GM19324 (cell line): ENCODE results near the gene CDCA7.
"Not testable (repeated sequence)": the region's sequence is repeated elsewhere in the genome, so short reads cannot be mapped to it uniquely, and the experiment has no call there.

Source experiments
- ATAC-seq: cut with Tn5 transposase; IDR thresholded peaks from one replicate; pipeline ENCODE4 v1.9.1; 2021; ENCODE audit warnings: mild to moderate bottlenecking, moderate library complexity; ENCODE audit not compliant: unreplicated experiment, low FRiP score

CDCA7 gene

DNA sequence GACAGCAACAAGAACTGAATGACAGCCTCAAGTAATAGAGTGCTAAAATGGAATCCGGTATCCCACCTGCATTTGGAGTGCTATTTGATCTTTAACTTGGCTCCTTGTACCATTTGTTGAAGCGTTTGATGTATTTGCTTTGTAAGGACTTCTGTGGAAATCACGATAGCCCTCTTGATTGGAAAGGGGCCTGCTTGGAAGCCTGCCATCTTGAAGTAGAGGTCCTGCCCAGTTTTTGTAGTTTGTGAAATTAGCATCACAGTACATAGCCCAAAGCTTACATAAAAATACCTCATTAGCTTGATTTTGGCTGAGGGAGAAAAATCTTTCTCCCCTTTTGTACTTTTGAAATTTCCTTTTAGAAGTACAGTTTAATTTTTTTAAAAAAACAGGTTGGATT, 2.7 kb downstream of the CDCA7 start:
- ATAC-seq, result no peak

DNA sequence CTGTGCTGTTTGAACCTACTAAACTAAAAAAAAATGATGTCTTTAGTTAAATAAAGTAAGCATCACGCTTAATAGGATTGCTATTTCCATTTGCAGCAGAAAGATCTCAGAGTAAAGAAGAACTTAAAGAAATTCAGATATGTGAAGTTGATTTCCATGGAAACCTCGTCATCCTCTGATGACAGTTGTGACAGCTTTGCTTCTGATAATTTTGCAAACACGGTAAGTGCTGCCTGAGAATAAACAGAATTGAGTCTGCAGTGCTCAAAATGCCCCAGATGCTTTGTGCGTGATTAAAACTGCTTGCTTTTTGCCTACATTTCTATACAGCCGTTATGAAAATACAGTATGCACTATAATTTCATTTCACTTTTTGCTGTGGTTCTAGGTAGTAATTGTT, 3.9 kb downstream of the CDCA7 start:
- ATAC-seq, result no peak

DNA sequence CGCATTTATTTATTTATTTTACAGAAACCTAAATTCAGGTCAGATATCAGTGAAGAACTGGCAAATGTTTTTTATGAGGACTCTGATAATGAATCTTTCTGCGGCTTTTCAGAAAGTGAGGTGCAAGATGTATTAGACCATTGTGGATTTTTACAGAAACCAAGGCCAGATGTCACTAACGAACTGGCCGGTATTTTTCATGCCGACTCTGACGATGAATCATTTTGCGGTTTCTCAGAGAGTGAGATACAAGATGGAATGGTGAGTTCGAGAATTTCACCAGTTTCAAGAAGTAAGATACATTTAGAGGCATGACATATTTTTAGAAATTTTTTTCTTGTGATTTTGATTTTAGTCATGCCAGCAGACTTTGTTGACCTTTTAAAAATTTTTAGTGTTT, 4.6 kb downstream of the CDCA7 start:
- no peak for ATAC-seq

DNA sequence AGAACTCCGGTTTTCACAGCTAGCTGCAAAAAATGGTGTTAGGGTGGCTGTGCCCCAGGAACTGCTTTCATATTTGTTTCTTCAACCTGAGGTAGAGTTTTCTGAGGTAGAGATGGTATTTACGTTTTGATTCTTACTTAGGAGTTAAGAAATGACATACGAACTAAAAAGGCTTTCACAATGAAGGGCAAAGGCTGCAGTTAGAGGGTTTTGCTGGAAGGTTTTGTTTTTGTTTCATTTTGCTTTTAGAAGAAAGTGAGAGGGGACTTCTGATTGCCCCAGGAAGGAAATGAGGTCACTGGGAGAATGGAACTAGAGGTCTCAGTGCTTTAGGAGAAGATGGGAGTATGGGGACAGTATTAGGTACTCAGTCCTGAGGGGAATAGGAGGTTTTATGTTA, 15.5 kb downstream of the CDCA7 start:
- ATAC-seq, result no peak

DNA sequence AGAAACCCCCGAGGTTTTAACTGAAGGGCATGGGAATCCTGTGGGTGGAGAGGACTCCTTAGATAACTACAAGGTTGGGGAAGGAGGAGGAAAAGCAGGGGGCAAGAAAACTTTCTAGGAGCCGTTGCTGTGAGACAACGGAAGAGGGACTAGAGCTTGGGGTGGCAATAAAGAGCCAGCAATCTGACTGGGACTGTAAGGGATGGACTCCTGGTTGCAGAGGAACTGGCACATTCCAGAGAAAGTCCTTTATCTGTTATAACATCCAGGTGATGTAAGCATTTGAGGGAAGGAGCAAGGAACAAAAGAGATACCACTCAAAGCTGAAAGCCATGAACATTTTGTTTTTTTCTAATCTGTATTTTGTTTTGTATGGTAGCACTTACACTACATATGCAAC, 16.4 kb downstream of the CDCA7 start:
- ATAC-seq, result no peak

DNA sequence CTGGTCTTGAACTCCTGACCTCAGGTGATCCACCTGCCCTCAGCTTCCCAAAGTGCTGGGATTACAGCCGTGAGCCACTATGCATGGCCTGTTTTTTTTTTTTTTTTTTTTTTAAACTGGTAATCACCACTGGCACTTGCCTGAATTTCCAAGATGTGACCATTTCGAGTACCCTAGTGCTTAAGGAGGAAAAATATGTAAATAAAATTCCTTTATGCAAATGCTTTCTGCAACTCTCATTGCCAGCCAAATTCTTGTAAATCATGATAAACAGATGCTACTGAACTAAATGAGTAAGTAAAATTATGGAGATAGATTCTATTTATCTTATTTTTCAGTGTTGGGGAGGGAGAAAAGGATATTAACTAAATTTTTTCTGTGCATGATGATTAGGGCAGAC, 18.6 kb downstream of the CDCA7 start:
- no peak for ATAC-seq

DNA sequence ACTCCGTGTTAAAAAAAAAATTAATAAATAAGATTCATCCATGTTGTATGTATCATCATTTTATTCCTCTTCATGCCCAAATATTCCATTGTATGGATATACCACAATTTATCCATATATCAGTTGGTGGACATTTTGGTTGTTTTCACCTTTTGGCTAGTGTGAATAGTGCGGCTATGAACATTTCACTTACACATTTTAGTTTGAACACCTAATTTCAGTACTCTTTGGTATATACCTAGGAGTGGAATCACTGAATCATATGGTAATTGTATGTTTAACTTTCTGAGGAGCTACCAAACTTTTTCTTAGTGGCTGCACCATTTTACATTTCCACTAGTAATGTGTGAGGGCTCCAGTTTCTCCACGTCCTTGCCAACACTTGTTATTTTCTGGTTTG, 20.0 kb downstream of the CDCA7 start:
- no peak for ATAC-seq

DNA sequence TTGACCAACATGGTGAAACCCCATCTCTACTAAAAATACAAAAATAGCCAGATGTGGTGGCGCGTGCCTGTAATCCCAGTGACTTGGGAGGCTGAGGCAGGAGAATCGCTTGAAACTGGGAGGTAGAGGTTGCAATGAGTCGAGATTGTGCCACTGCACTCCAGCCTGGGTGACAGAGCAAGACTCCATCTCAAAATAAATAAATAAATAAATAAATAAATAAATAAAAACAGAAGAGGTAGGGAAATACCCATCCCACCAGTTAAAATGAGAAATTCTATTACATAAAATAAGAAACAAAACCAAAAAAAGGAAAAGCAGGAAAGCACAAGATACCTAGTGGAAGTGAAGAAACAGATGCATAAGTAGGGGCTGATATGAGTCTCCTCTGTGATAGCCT, 30.9 kb downstream of the CDCA7 start:
- ATAC-seq, result not testable (repeated sequence)

DNA sequence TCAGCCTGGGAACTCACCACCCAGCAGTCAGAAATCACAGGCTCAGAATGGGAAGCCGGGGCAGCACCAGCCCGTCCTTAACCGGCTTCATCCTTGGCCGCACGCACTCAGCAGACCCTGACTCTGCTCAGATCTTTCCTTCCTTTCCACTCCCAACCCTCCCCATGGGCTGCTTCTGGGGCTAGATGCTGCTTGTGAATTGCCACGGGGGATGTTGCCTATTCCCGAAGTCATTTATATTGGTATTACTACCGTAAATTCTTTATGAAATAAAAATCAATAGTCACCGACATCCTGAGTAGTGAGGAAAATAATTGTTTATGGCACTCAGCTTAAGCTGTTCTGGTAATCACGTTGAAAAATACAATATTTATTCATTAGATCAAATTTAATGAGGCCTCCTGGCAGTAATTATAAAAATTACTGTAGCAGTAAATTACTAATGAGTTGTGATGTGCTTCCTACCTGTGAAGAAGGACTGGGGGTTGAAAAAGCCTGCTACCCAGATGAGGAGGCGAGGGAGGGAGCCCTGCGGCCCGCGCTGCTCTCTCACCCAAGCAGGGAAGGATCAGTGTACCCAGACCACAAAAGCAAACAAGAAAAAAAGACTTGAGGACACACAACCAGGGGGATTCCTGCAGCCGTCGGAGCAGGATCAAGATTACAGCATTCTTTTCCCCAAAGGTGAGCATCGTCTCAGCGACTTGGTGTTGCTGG, 31.5 kb downstream of the CDCA7 start:
- no peak for ATAC-seq

DNA sequence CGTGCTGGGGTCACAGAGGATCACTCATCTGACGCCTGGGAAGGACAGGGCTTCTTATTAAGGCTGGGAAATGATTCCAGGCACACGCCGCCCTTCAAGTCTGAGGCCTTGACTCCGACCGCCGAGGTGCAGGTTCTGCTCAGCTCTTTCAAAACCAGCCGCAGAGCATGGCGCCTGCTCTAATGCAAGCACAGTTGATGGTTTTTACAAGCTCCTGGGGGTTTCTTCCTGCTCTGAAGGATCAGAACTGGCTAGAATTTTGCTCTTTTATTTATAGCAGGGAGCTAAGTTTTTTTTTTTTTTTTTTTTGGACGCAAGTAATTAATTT, 32.0 kb downstream of the CDCA7 start:
- ATAC-seq, result no peak

DNA sequence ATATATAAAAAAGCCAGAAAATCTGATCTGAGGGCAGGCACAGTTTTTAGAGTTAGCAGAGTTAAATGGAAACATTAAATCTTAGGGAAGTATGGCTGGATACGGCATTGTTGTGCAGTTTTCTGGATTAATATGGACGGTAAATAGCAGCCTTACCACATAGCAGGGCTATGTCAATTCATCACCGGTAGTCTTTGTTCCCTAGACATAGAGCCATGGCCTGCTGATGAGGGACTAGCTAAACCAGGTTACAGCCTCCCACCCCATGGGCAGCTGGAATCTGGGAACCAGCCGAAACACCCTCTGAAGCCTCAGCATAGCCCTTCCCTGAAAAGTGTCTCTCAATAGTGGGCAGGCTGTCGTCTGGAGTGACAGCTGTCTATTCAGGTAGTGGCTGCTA, 32.4 kb downstream of the CDCA7 start:
- ATAC-seq, result no peak

DNA sequence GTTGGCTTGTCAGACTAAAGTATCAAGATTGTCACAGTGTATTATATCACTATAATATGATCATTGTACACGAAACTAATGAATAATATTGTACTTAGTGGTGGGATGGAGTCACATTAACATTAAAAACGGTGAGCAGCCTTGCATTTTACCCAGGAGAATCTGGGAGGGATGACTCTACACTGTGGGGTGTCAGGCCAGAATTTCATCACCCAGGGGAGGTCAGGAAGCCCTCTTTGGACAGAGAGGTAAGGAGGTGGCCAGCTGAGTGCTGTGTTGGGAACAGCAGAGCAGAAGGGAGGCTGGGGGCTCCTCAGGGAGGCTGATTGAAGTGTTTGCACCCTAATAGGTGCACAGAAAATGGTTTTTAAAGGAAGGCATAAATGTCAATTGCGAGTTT, 33.0 kb downstream of the CDCA7 start:
- ATAC-seq, result no peak

DNA sequence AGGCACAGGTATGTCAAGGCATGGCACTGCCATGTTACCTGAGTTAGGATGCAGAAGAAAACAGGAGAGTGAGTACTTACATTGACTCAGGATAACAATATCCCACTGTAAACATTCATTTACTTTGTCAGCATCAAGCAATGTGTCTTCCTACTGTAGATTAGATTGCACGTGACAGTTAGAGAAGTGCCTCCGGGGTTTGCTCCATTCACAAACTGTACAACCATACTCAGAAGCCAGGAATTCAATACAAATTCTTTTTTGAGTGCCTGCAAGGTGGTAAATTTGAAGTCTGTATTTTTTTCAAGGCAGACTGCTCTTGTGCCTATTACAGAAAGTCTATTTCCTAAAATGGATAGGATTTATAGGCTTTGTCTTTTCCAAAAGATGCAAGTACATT, 34.1 kb downstream of the CDCA7 start:
- no peak for ATAC-seq

DNA sequence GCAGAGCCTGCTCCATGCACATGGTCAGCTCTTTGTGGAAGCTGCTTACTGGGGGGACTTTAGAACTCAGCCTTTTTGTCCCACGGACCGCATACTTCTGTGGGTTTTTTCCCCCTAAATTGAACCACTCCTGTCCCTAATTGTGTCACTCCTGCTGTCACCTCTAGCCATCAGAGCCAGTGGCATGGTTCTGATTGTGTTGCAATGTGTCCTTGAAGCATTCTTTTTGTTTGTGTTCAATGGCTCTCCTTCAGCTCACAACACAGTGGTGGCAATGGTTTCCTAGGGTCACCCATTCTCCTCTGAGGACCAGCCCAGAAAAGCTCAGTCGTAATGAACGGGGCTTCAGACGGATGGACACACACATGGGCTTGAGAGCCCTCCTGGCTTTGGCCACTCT, 35.4 kb downstream of the CDCA7 start:
- ATAC-seq, result no peak

DNA sequence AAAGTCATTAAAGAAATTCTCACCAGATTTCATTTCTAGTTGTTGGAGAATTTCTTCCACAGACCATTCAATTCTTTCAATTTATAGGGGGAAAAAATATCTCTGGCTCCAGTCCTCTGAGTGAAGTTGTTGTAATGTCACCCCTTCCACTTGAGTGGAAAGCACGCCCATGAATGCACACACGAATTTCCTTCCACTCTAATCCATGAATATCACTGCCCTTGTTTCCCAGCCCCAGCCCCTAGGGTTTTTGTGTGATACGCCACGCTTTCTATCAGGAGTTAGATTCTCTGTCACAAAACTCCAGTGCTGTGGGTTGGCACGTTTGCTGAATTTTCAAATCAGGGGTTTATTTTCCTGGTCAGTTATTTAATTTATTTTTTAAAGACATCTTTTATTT, 38.1 kb downstream of the CDCA7 start:
- ATAC-seq, result no peak

DNA sequence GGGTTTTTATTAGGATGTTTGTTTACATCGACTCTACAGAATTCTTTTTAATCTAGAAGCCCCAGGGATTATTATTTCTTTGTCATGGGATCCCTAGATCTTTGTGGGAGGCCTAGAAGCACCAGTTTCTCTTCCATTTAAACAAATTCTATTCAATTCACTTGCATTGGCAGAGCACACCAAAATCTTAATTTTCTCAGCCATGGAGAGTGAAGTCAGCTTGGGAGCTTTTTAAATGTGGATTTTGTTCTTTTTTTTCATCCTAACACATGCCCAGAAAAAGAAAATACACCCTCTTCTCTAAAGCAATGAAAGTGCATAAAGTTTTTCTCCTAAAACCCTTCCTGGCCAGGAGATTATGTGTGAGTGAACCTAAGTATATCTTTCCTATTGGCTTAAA, 38.5 kb downstream of the CDCA7 start:
- ATAC-seq, result no peak

DNA sequence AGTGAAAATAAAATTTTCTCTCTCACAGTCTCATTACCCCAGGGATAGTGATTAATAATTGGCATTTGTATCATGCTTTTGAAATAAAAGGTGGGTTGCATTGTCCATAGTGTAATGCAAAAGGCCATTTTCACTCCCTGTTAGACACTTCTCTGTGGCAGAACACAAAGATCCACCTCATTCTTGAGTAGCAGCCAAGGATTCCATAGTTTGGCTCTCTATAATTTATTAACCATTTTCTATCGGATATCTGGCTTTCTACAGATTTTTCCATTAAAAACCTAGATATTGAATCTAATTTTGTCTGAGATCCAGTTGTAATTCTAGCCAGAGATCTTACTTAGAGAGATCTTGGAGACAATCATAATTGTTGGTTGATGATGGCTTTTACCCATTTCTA, 39.0 kb downstream of the CDCA7 start:
- no peak for ATAC-seq

DNA sequence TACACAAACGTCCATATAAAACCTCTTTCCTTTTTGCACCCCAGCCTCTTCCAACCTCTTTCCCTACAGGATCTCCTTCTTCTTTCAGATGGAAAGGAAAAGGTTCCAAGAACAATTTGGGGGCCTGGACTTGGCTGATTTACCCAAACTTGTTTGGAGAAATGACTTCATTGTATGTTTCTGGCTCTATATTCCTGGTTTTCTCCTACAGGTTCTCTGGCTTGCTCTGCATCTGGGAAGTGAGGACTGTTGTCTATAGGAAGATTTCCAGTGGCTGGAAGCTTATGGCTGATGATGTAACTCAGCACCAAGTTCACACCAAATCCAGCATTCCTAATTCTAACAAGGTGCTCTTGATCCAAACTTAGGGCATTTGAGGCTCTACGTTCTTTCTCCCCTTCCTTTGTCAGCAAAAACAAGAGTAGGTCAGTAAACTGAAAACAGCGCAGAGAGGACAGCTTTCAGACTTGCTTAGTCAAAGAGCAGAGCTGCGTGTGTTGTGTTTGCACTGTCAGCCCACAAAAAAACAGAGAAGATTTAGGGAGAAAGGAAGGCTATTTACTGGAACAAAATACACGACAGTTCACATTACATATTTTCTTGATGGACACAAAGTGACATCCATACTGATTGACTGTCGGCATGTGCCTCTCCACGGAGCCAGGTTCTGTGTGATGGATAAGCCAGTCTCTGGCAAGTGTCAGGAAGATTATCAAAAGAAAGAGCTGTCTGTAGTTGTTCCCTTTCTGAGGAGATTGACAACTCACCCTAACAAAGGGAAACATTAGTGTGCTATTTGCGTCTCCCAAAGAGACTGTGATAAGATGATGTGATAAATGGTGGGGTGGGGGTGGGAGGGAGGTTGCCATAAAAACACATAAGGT, 39.7 kb downstream of the CDCA7 start:
- no peak for ATAC-seq

DNA sequence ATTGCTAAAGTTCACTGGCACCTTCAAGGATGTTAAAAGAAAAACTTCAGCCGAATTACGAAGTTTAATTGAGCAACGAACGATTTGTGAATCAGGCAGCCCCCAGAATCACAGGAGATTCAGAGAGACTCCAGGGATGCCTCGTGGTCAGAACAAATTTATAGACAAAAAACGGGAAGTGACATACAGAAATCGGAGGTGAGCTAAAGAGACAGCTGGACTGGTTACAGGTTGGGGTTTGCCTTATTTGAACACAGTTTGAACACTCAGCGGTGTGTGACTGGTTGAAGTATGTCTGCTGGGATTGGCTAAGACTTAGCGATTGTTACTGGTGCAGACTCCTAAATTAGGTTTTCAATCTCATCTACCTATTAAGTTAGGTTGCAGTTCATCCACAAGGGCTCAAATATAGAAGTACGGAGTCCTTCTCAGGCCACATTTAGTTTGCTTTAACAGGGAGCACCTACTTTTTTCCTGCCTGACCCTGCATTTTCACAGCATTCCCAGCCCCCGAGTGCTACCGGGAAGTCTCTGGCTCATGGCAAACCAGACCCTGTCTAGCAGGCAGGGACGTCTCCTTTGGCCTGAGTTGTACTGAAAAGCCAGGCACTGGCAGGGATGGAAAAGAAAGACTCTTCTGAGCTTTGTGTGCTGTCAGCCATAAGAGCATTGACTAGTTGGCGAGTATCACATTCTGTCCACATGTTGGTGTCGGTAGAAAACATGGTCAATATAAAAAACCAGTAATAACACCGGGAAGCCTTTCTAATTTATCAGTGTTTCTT, 41.1 kb downstream of the CDCA7 start:
- no peak for ATAC-seq

DNA sequence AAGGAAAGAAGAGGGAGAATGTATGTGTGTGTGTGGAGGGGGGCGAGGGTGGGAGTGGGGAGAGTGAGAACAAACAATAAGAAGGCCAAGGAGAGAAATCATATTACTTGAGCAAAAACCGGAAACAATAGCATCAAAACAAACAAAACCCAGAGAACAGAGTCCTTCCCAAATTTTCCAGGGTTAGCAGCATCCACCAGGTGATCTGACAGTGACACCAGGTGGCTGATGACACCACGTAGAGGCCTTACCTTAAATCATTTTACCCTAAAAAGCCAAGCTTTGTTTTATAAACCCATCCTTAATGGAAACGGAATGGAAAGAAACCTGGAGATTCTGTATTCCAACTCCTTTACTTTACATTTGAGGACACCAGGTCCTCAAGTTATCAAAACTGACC, 42.9 kb downstream of the CDCA7 start:
- no peak for ATAC-seq

DNA sequence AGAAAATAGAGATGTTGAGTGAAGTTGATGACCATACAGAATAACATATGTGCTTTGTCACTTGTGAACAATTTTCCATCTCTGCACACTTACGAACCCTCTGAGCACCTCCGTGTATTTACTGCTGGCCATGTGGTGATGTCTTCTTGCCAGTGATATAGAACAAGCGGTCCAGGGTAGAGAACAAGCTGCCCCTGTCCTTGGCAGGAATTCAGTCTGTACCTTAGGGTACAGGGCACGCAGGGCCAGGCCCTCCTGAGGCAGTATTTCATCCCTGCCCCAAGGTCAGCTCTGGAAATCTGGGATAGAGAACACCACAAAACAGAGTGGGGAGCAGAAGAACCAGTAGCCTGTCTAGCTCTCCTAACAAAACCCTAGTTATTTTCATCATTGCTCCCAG, 44.6 kb downstream of the CDCA7 start:
- no peak for ATAC-seq
